Measurements from ENCODE around the gene BMAL2.

The BMAL2 gene

DNA sequence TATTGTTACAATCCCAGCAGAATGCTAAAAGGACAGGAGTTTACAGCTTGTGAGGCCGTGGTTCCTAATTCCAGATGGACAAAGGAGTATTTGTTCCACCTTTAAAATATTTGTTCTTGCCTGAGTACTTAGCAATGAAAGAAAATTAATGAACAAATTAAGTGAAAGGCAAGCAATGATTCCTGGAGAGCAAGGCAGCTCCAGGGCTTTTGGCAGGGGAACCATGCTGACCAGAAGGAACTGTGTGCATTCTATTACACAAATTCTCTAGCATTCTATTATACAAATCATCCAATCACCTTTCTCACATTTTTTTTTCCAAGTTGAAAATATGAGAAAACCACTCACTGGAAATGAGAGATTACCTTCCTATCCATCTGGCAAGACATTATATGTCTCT lies 1.8 kb upstream of the BMAL2 start:
- no peak for DNase-seq

GRCh38 chr12:27331291-27331926 lies 1.2 kb upstream of the BMAL2 start:
- DNase-seq = no peak

GRCh38 chr12:27331927-27332324 lies 710 bp upstream of the BMAL2 start:
- DNase-seq = no peak

GRCh38 chr12:27332407-27332713 lies 276 bp upstream of the BMAL2 start:
- DNase-seq = no peak

DNA sequence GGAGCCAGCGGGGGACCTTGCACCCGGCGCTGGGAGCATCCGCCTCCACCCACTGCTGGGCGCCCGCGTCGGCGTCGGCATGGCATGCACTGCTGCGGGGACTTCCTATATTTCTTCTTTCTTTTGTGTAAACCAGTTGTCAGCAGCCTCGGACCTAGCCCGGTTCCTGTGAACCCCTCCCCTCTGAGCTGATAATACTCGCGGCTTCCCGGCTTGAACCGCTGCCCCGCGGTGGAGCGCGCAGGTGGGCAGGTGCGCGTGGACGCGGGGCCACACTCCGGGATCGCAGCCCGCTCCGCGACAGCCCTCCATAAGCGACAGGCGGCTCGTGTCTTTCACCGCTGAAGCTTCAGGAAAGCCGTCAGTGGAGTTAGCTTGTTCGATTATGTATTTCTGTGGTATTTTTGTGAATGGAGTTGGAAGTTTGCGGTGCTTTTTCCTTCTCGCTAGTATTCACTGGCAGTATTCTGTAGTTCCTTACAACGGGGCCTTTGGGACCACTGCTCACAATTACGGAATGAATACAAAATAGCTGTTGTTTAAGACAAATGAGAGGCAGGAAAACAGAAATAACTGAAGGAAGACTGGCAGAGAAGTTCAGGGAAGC lies 870 bp downstream of the BMAL2 start:
- DNase-seq = peak; percentile 21

GRCh38 chr12:27334042-27334720 lies 1.5 kb downstream of the BMAL2 start:
- no peak for DNase-seq

GRCh38 chr12:27334721-27335082 lies 2.1 kb downstream of the BMAL2 start:
- no peak for DNase-seq

DNA sequence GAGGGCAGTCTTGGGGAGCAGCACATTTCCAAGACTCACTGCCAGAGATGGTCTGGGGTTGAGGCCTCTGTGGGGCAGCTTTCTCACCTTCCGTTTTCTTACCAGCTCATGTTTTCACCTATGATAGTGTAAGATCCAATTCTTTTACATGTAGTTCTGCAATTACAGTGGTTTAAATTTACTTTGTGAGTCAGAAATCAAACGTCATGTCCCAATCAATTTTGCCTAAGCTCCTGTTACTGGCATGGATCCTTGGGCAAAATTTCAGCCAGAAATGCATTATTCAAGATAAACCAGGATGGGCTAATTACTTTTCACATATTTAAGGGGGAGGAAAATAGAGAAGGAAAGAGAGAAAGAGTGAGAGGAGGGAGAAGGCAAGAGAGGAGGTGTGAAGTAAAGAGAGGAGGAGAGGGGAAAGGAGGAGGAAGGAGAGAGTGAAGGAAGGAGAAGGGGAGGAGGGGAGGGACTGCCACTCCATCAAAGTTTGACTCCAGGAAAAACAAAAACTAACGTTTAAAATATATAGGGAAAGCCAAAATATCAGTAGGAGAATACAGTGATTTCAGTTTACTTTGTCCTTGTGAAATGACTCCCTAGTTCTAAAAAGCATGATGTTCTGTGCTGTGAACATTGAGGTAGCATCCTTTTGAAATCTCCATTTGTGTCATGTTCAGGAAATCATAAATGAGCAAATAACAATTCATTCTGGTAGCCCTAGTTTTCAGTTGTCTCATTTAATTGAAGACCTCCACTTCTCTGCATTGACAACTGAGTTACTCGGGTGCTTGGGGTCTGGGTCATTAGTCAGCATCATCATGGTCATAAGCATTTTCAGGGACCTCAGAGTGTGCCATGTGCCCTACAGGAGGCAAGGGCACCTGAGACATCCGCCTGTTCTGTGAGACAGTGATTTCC lies 3.0 kb downstream of the BMAL2 start:
- no peak for DNase-seq

- no peak for DNase-seq
Observed at GRCh38 chr12:27336282-27336653, 3.6 kb downstream of the BMAL2 start.

DNA sequence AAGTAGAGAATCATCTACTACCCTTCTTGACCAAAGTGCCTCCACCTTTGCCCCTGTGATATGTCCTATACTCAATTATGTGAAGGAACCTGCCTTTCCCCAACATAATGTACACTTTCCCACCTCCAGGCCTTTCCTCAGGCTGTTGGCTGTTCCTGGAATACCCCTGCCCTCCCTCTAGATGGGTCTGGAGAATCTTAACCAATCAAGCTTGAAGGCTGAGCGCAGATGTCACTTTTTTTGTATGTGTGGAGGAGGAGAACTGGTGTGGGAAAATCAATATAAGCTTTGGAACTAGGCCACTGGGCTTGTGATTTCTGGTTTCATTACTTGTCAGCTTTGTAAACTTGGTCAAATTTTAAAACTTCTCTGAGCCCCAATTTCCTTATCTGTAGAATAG lies 4.7 kb downstream of the BMAL2 start:
- no peak for DNase-seq

DNA sequence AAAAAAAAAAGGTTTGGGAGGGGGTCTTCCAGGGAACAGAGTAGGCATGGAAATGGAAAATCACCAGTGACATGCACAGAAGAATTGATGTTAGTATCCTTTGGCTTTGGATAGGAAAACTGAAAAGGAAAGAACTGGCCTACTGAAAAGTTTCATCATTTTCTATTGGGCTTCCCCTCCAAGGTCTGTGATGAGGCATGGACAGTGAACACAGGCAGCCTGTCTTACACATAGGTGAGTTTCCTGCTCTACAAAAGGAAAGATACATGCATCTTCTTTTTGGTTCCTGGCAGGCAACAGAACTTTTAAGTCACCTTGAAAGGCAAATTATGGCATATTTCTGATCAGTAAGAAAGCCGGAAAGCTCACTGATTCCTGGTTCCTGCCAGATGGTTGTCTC lies 5.8 kb downstream of the BMAL2 start:
- no peak for DNase-seq

DNA sequence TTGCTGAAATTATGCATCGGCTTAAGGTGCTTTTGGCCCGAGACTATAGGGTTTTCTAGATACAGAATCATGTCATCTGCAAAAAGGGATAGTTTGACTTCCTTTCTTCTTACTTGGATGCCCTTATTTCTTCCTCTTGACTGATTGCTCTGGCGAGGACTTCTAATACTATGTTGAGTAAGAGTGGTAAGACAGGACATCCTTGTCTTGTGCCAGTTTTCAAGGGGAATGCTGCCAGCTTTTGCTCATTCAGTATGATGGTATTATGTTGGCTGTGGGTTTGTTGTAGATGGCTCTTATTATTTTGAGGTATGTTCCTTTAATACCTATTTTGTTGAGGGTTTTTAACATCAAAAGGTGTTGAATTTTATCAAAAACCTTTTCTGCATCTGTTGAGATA lies 8.3 kb downstream of the BMAL2 start:
- no peak for DNase-seq

- no peak for DNase-seq
Observed at GRCh38 chr12:27342536-27342935, 9.9 kb downstream of the BMAL2 start.

DNA sequence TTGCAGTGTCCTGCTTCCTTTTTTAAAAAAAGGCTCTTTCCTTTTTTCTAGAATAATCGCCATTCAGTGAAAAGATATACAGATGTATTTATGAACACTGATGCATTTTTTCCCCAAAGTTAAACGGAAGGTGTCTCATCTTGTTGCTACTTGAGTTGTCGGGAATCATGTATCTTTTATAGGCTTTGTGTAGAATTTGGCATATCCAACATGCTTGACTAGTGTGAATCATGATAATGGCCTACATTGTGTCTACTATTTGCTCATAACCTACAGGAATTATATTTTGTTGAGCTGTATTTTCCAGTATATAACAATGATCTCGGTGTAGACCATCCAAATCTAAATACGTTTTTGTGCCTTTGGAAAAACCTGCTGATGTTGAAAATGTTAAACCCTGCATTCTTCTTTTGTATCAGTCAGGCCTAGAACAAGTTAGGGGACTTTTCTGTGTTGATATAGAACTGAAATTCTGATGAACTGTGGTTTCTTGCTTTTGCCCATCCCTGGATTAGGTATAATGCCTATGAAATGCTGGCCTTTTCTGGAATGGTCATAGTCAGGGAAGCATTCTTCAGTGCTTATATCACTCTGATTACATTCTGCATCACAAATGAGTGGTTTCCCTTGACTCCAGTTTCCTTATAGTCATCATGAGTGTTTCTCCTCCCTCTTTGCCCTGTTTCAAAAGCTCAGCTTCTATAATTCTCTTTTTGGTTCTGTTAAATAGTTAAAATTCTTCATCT lies 10.8 kb downstream of the BMAL2 start:
- no peak for DNase-seq

DNA sequence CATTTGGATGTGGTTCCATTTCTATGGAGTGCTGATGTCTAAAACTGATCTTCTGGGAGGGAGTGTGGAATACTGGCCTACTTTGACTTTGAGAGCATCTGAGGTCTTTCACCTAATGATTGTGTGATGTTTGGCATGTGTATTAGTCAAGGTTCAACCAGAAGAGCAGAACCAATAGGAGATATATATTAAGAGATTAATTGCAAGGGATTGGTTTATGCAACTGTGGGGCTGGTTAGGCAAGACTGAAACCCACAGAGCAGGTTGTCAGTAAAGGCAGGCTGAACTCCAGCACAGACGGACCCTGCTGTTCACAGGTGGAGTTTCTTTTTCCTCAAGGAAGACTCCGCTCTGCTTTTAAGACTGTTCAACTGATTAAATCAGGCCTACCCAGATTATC lies 11.6 kb downstream of the BMAL2 start:
- no peak for DNase-seq

GRCh38 chr12:27344760-27345159 lies 12.1 kb downstream of the BMAL2 start:
- DNase-seq = no peak

- DNase-seq = no peak
Observed at GRCh38 chr12:27345376-27345775, 12.7 kb downstream of the BMAL2 start.

DNA sequence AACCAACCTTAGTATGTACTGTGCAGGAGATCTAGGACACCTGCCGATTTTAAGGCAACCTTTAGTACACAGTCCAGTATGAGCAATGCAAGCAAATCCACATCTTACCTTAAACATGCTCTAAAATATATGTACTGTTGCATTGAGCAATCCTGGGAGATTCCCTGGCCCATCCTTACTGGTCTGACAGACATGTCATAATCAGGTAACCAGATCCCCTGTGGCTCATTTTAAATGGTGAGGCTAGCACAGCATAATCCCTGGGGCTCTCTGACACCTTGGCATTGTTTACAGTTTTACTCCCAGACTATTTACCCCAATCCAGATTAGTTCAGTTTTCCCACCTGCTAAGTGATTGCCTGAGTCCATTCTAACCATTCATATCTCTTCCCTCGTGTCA lies 15.1 kb downstream of the BMAL2 start:
- DNase-seq = no peak

GRCh38 chr12:27351476-27351875 lies 18.8 kb downstream of the BMAL2 start:
- DNase-seq = no peak

DNA sequence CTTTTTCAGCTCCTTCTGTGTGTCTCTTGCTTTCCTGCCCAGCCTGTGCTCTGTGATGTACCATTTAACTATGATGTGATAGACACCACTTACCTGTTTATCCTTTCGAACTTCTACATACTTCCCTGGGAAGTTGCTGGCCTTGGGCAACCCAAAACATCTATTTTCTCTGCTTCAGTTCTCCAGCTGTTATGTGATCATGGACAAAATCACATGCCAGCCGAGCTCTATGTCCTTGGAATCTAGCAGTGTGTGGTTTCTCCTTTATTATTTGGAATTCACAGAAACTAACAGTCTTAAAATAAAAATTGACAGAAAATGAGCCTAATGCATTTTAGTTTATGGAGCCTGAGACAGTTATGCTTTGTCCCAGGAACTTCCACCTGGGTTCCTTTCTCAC lies 22.9 kb downstream of the BMAL2 start:
- DNase-seq = no peak

DNA sequence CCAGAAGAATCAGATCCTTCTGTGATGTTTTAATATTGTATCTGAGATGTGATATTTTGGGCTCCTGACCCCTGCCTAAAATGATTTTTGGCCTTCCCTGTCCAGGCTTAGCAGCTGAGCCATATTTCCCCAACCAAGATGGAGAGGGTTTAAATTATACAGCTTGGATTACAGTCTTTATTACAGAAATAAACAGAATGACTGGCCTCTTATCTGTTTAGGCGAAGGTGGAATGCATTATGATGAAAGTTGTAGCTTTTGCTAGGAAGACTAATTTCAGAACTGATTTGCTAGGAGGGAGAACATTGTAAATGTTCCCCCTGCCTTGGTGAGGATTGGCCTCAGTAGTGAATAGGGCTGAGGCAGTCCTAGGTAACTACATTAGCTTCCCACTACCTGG lies 23.3 kb downstream of the BMAL2 start:
- no peak for DNase-seq

GRCh38 chr12:27359578-27360340 lies 27.1 kb downstream of the BMAL2 start:
- no peak for DNase-seq
